Ascending aorta (tissue), 2 donors: ENCODE results near the gene ACO2. TPM values are rescaled to one million over a fixed set of nuclear protein-coding genes. Genes with fewer than 3 reads are reported as not detected.

Source experiments
- DNase-seq, 2 donors: peaks; one replicate each; pipeline ENCODE4 v3.0.0-alpha.2; 2019; ENCODE audit warnings: low spot score in 2 of 2
- H3K27ac ChIP-seq, 2 donors: fragments of 200-600 bp; sonication (generic); one replicate each; pipeline ENCODE4 v1.5.1; 2016 to 2017; ENCODE audit warnings: mild to moderate bottlenecking in 1 of 2
- H3K27me3 ChIP-seq: fragments of 200-600 bp; sonication (generic); one replicate; pipeline ENCODE4 v1.5.1; 2017
- H3K36me3 ChIP-seq, 2 donors: fragments of 200-600 bp; sonication (generic); one replicate each; pipeline ENCODE4 v1.5.1; 2016
- H3K4me1 ChIP-seq, 2 donors: fragments of 200-600 bp; sonication (generic); one replicate each; pipeline ENCODE4 v1.5.1; 2016 to 2017; ENCODE audit warnings: mild to moderate bottlenecking in 1 of 2
- H3K4me3 ChIP-seq, 2 donors: fragments of 200-600 bp; sonication (generic); one replicate each; pipeline ENCODE4 v1.5.1; 2016 to 2017; ENCODE audit warnings: mild to moderate bottlenecking in 1 of 2
- H3K9me3 ChIP-seq, 2 donors: fragments of 200-600 bp; sonication (generic); one replicate each; pipeline ENCODE4 v1.5.1; 2016
- intact Hi-C: fragments of 100-400 bp; cut with DNase I; formaldehyde crosslinking; loops from one replicate; pipeline ENCODE4 v1.15.1; 2023
- total RNA-seq: library from RNA; depleted of rRNA; stranded (reverse); fragments of >200 nt; gene quantifications from one replicate; pipeline ENCODE4 v1.1.0, GENCODE V29; 2016
- TF ChIP-seq, protein P1 (sequence below), 3 experiments: fragments of 200-600 bp in 2 of 3; fragments of 450-650 bp in 1 of 3; sonication (generic) in 2 of 3; IDR thresholded peaks; one replicate each; pipeline ENCODE4 v1.5.1; 2016 to 2019; ENCODE audit warnings: antibody characterized with exemption in 3 of 3, mild to moderate bottlenecking in 1 of 3, moderate library complexity in 1 of 3

ACO2 gene
- total RNA-seq, 1 donor from 2014 or later = 81.1 TPM

DNA sequence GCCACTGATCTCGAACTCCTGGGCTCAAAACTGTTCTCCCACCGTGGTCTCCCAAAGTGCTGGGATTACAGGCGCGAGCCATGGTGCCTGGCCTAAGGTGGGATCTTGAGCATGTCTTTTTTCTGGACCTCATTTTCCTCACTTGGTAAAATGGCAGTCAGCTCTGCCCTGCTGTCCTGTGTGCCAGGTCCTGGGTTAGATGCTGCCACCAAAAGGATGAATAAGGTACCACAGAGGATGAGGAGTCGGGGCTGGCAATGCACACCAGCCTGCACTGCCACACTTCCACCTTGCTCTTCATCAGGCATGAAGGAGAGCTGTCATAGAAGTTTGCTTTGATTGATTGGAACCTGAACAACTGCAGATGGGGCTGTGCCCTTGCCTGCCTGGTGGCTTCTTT lies 32.3 kb downstream of the ACO2 start:
- peaks cover 32 to 33% of the 10 kb centered on the region in 2 donors for H3K36me3 ChIP-seq
- TF ChIP-seq, protein P1, sequence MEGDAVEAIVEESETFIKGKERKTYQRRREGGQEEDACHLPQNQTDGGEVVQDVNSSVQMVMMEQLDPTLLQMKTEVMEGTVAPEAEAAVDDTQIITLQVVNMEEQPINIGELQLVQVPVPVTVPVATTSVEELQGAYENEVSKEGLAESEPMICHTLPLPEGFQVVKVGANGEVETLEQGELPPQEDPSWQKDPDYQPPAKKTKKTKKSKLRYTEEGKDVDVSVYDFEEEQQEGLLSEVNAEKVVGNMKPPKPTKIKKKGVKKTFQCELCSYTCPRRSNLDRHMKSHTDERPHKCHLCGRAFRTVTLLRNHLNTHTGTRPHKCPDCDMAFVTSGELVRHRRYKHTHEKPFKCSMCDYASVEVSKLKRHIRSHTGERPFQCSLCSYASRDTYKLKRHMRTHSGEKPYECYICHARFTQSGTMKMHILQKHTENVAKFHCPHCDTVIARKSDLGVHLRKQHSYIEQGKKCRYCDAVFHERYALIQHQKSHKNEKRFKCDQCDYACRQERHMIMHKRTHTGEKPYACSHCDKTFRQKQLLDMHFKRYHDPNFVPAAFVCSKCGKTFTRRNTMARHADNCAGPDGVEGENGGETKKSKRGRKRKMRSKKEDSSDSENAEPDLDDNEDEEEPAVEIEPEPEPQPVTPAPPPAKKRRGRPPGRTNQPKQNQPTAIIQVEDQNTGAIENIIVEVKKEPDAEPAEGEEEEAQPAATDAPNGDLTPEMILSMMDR (IDR thresholded peaks at IDR 0.05) = no peak
- peaks cover 12 to 19% of the 10 kb centered on the region in 2 donors for H3K4me1 ChIP-seq
- intact Hi-C loops = no loop called here
- no peak overlapping the region for H3K27ac ChIP-seq
- DNase-seq = no peak
- no peaks in the 10 kb centered on the region for H3K9me3 ChIP-seq
- no peak overlapping the region for H3K4me3 ChIP-seq
- H3K27me3 ChIP-seq = no peaks in the 10 kb centered on the region

DNA sequence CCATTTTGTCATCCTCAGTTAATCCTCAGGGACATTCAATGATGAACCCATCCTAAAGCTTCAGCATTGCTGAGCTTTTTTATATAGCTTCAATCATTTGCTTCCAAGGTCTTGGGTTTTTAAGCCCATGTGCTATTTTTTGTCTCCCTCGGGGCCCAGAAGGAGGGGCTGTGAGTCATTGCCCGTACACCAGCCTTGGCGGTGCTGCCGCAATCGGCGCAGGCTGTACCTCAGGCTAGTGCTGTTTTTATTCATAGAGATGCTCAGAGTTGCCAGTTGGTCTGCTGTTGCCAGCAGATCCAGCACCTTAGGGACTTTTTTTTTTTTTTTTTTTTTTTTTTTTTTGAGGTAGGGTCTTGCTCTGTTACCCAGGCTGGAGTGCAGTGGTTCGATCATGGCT lies 35.5 kb downstream of the ACO2 start:
- Histone ChIP-seq H3K4me1 (peaks cover 16 to 30% of the 10 kb centered on the region in 2 donors), H3K27ac (peak overlapping the region; percentile 56 to 85), H3K27me3 (no peaks in the 10 kb centered on the region), H3K36me3 (peaks cover 39 to 41% of the 10 kb centered on the region in 2 donors), H3K4me3 (no peak overlapping the region), H3K9me3 (no peaks in the 10 kb centered on the region)
- TF ChIP-seq, protein P1 (IDR thresholded peaks at IDR 0.05) = no peak
- DNase-seq = peak; percentile 51 to 89
- intact Hi-C loops = loop anchor here (2.0 kb wide), 2 partner anchors 24 to 56 kb away; no protein-coding TSS in a partner anchor

DNA sequence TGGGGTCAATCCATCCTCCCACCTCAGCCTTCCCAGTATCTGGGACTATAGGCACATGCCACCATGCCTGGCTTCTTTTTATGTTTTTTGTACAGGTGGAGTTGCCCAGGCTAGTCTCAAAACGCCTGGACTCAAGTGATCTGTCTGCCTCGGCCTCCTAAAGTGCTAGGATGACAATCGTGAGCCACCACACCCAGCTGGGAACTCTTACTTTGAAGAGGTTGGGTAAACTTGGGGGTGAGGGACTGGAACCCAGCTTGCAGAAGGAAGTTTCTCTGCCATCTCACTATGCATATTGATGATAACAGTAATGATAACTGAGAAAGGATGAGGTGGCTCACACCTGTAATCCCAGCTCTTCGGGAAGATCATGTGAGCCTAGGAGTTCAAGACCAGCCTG lies 35.9 kb downstream of the ACO2 start:
- no peaks in the 10 kb centered on the region for H3K27me3 ChIP-seq
- peaks cover 16 to 30% of the 10 kb centered on the region in 2 donors for H3K4me1 ChIP-seq
- TF ChIP-seq, protein P1 (IDR thresholded peaks at IDR 0.05) = no peak
- intact Hi-C loops = loop anchor here (2.0 kb wide), 2 partner anchors 24 to 56 kb away; no protein-coding TSS in a partner anchor
- DNase-seq = no peak
- H3K27ac ChIP-seq = peak overlapping the region; percentile 56 to 60
- H3K4me3 ChIP-seq = no peak overlapping the region
- no peaks in the 10 kb centered on the region for H3K9me3 ChIP-seq
- peaks cover 35 to 37% of the 10 kb centered on the region in 2 donors for H3K36me3 ChIP-seq

DNA sequence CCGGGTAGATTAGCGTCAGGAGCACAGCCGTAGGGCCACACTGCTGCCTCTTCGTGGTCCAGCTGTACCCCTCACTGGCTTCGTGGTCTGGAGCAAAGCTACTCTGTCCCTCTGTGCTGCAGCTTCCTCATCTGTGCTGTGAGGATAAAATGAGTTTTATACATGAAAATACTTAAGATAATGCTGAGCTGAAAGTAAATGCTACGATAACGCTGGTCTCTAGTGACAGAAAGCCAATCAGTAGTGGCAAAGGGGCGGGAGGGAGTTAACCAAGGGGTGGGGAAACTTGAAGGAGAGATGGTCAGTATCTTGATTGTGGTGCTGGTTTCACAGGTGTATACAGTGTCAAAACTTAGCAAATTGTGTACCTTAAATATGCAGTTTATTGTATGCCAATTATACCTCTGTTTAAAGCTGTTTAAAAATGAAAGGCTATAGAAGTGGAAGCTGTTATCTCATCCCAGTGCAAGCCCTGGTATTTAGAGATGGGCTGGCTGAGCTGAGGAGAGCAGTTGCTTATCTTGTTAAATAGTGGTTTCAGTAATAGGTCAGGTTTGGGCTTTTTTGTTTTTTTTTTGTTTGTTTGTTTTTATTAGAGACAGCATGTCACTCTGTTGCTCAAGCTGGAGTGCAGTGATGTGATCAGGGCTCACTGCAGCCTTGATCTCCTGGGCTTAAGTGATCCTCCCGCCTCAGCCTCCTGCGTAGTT lies 36.7 kb downstream of the ACO2 start:
- Histone ChIP-seq H3K27me3 (no peaks in the 10 kb centered on the region), H3K9me3 (no peaks in the 10 kb centered on the region), H3K27ac (no peak overlapping the region), H3K4me3 (no peak overlapping the region), H3K4me1 (peaks cover 16 to 30% of the 10 kb centered on the region in 2 donors), H3K36me3 (peaks cover 28 to 32% of the 10 kb centered on the region in 2 donors)
- intact Hi-C loops = loop anchor here (2.0 kb wide), 2 partner anchors 25 to 57 kb away; no protein-coding TSS in a partner anchor
- TF ChIP-seq, protein P1 (IDR thresholded peaks at IDR 0.05) = no peak
- DNase-seq = no peak

DNA sequence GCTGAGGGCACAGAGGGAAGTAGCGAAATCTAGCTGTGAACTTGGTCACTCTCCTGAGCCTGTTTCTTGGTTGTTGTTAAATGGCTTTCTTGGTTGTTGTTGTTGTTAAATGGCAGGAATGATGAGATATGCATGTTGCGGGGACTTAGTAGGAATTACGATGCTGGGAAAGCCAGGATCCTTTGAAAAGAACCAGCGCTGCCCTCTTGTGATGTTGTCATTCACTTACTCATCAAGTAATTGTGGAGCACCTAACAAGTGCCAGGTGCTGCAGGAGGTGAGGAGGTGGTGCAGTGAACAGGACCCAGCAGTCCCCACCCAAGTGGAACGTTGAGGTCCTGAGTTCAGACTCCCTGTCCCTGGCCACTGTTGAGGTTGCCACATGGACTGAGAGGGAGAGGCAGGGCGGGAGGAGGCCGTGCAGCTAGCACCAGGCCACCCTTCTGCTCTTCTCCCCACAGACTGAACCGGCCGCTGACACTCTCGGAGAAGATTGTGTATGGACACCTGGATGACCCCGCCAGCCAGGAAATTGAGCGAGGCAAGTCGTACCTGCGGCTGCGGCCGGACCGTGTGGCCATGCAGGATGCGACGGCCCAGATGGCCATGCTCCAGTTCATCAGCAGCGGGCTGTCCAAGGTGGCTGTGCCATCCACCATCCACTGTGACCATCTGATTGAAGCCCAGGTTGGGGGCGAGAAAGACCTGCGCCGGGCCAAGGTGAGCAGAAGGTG lies 38.6 kb downstream of the ACO2 start:
- no peaks in the 10 kb centered on the region for H3K27me3 ChIP-seq
- H3K36me3 ChIP-seq = peaks cover 19 to 21% of the 10 kb centered on the region in 2 donors
- H3K4me3 ChIP-seq = no peak overlapping the region
- H3K27ac ChIP-seq = peak overlapping the region; percentile 27 to 73
- TF ChIP-seq, protein P1 (IDR thresholded peaks at IDR 0.05) = no peak
- H3K4me1 ChIP-seq = peaks cover 16 to 41% of the 10 kb centered on the region in 2 donors
- H3K9me3 ChIP-seq = no peaks in the 10 kb centered on the region
- intact Hi-C loops = no loop called here
- DNase-seq = no peak
